Ascending aorta (tissue), 2 donors: ENCODE data around the gene TMEM235. TPM values are rescaled to one million over a fixed set of nuclear protein-coding genes. Genes with fewer than 3 reads are reported as not detected.

Experiments used
- DNase-seq, 2 donors: peaks; one replicate each; pipeline ENCODE4 v3.0.0-alpha.2; 2019; ENCODE audit warnings: low spot score in 2 of 2
- H3K27ac ChIP-seq, 2 donors: fragments of 200-600 bp; sonication (generic); one replicate each; pipeline ENCODE4 v1.5.1; 2016 to 2017; ENCODE audit warnings: mild to moderate bottlenecking in 1 of 2
- H3K27me3 ChIP-seq: fragments of 200-600 bp; sonication (generic); one replicate; pipeline ENCODE4 v1.5.1; 2017
- H3K36me3 ChIP-seq, 2 donors: fragments of 200-600 bp; sonication (generic); one replicate each; pipeline ENCODE4 v1.5.1; 2016
- H3K4me1 ChIP-seq, 2 donors: fragments of 200-600 bp; sonication (generic); one replicate each; pipeline ENCODE4 v1.5.1; 2016 to 2017; ENCODE audit warnings: mild to moderate bottlenecking in 1 of 2
- H3K4me3 ChIP-seq, 2 donors: fragments of 200-600 bp; sonication (generic); one replicate each; pipeline ENCODE4 v1.5.1; 2016 to 2017; ENCODE audit warnings: mild to moderate bottlenecking in 1 of 2
- H3K9me3 ChIP-seq, 2 donors: fragments of 200-600 bp; sonication (generic); one replicate each; pipeline ENCODE4 v1.5.1; 2016
- CTCF ChIP-seq, 3 experiments: fragments of 200-600 bp in 2 of 3; fragments of 450-650 bp in 1 of 3; sonication (generic) in 2 of 3; IDR thresholded peaks; one replicate each; pipeline ENCODE4 v1.5.1; 2016 to 2019; ENCODE audit warnings: antibody characterized with exemption in 3 of 3, mild to moderate bottlenecking in 1 of 3, moderate library complexity in 1 of 3
- intact Hi-C: fragments of 100-400 bp; cut with DNase I; formaldehyde crosslinking; loops from one replicate; pipeline ENCODE4 v1.15.1; 2023
- total RNA-seq: library from RNA; depleted of rRNA; stranded (reverse); fragments of >200 nt; gene quantifications from one replicate; pipeline ENCODE4 v1.1.0, GENCODE V29; 2016

TMEM235 gene
- total RNA-seq, 1 donor from 2014 or later = not detected

GRCh38 chr17:78249818-78250806, 18.7 kb downstream of the TMEM235 start:
- peaks cover 0 to 5% of the 10 kb centered on the region in 2 donors for H3K4me1 ChIP-seq
- no peak overlapping the region for H3K27ac ChIP-seq
- TF ChIP-seq CTCF (IDR thresholded peaks at IDR 0.05) = no peak
- DNase-seq = no peak
- no peak overlapping the region for H3K4me3 ChIP-seq
- H3K27me3 ChIP-seq = no peaks in the 10 kb centered on the region
- H3K9me3 ChIP-seq = no peaks in the 10 kb centered on the region
- no peaks in the 10 kb centered on the region for H3K36me3 ChIP-seq
- intact Hi-C loops = loop anchor here (5.0 kb wide), 1 partner anchor 172 kb away; no protein-coding TSS in a partner anchor

DNA sequence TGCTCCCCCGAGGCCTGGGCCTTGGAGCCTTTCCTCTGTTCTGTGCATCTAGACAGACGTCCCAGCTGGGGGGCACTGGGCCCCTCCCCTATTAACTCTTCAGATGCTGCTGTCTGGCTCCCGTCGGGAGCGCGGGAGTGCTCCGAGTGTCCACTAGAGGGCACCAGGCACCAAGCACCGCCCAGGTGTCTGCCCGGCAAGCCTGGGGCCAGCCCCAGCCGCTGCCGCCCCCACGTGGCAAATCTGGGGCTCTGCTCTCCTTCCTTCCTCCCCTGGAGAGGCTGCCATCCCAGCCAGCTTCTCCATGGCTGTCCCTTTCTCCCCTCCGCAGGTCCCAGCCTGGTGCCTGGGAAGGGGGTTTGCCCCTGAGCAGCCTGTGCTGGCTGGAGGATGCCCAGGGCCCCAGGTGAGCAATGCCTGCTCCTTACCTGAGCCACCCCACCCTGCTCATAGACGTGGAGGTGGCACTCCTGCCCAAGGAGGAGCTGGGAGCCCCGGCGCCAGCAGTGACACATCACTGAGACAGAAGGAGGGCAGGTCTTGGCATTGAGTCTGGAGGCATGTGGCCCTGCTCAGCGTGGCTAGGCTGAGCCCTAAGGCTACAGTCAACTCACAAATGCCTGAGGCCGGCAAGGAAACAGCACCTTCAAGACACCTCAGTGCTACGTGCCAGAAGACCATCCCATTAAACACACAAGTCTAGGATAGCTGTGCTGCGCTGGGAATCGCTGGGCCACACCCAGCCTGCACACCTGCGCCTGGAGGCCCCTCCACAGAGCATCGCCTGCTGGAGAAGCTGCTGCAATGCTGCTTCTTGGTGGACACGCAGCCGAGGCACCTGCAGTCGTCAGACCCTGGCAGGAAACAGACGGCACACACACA, 19.7 kb downstream of the TMEM235 start:
- H3K27me3 ChIP-seq = no peaks in the 10 kb centered on the region
- no peaks in the 10 kb centered on the region for H3K9me3 ChIP-seq
- peaks cover 0 to 5% of the 10 kb centered on the region in 2 donors for H3K4me1 ChIP-seq
- intact Hi-C loops = loop anchor here (1.0 to 5.0 kb wide), 3 partner anchors 77 to 171 kb away; no protein-coding TSS in a partner anchor
- no peak overlapping the region for H3K4me3 ChIP-seq
- peak; percentile 98 to 100 (median 100) for TF ChIP-seq CTCF (IDR thresholded peaks at IDR 0.05)
- H3K27ac ChIP-seq = no peak overlapping the region
- no peaks in the 10 kb centered on the region for H3K36me3 ChIP-seq
- peak in 1 of 2 donors; percentile 87 for DNase-seq

DNA sequence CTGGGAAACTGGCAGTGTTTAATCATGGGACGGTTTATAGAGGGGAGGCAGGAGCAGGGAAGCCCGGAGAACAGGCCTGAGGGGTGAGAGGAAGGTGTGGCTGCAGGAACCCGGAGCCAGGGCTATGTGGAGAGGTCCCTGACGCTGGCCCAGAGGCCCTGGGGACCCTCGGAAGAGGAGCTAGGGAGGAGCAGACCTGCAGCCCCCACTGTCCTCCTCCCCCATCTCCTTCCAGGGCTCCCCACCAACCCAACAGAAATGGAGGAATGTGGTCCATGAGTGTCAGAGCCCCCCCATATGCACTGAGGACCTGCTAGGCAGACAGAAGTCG, 20.3 kb downstream of the TMEM235 start:
- Histone ChIP-seq H3K27ac (no peak overlapping the region), H3K4me3 (no peak overlapping the region), H3K36me3 (no peaks in the 10 kb centered on the region), H3K9me3 (no peaks in the 10 kb centered on the region), H3K27me3 (no peaks in the 10 kb centered on the region), H3K4me1 (peaks cover 0 to 5% of the 10 kb centered on the region in 2 donors)
- DNase-seq = no peak
- TF ChIP-seq CTCF (IDR thresholded peaks at IDR 0.05) = no peak
- intact Hi-C loops = loop anchor here (1.0 to 5.0 kb wide), 3 partner anchors 77 to 171 kb away; no protein-coding TSS in a partner anchor

DNA sequence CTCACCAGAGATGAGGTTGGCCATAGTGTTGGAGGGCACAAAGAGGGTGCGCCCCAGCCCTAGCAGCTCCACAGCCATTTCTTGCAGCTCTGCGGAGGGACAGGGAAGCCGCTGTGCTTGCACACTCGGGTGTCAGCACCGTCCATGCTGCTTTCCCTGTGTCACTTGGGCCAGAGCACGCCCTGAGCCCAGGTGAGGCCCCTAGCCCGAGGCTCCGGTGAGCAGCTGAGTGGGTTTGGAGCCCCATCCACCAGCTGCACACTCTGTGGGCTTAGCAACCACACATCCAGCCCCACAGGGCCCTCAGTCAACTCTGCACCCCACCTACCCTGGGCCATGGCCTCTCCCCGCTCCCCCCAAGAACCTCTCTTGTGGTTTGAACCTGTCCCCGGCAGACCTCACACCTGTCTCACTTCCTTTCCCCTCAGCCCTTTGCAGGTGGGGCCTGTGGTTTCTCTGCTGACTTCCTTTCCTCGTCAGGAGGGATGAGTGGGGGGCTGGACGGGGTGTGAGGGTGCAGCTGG, 20.7 kb downstream of the TMEM235 start:
- DNase-seq = no peak
- H3K4me3 ChIP-seq = no peak overlapping the region
- H3K9me3 ChIP-seq = no peaks in the 10 kb centered on the region
- peaks cover 0 to 5% of the 10 kb centered on the region in 2 donors for H3K4me1 ChIP-seq
- H3K27me3 ChIP-seq = no peaks in the 10 kb centered on the region
- no peak overlapping the region for H3K27ac ChIP-seq
- intact Hi-C loops = loop anchor here (5.0 kb wide), 1 partner anchor 170 kb away; no protein-coding TSS in a partner anchor
- H3K36me3 ChIP-seq = no peaks in the 10 kb centered on the region
- TF ChIP-seq CTCF (IDR thresholded peaks at IDR 0.05) = no peak
